ENCODE data around the gene ILF3. TPM values are rescaled to one million over a fixed set of nuclear protein-coding genes. Genes with fewer than 3 reads are reported as not detected.
A peak's percentile ranks its signal among the peaks of the same experiment; 100 is the strongest.

ILF3 gene
- total RNA-seq, 2 experiments from 2014 or later, result 407 to 408 TPM

GRCh38 chr19:10643172-10643967 is 10.8 kb upstream of the ILF3 start:
- Mint-ChIP-seq H3K4me1 (ENCODE audit: low read depth) (peaks cover 41% of the 10 kb centered on the region), H3K9me3 (ENCODE audit: insufficient read depth) (no peaks in the 10 kb centered on the region), H3K27me3 (ENCODE audit: low read depth) (no peaks in the 10 kb centered on the region), H3K27ac (peak overlapping the region; percentile 89), H3K4me3 (peak overlapping the region; percentile 53), H3K36me3 (ENCODE audit: low read depth) (peaks cover 36% of the 10 kb centered on the region)
- ChIA-PET CTCF (interaction anchor here (0.6 to 13.9 kb wide), 27 partner anchors 9 to 238 kb away, joined by 3 to 421 read pairs (median 7); partner anchors contain the start of genes KRI1 and QTRT1), POLR2A (interaction anchor here (0.6 to 2.8 kb wide), 11 partner anchors 9 to 77 kb away, joined by 3 to 25 read pairs (median 4); partner anchors contain the start of genes KRI1 and QTRT1)
- peak; percentile 63 for DNase-seq
- peak; percentile 55 for ATAC-seq

- H3K4me1 Mint-ChIP-seq (ENCODE audit: low read depth), result peaks cover 41% of the 10 kb centered on the region
- H3K27ac Mint-ChIP-seq, result peak overlapping the region; percentile 89
Observed at GRCh38 chr19:10643968-10644259, 10.2 kb upstream of the ILF3 start.

GRCh38 chr19:10644260-10645007 is 9.7 kb upstream of the ILF3 start:
- Mint-ChIP-seq H3K27me3 (ENCODE audit: low read depth) (no peaks in the 10 kb centered on the region), H3K9me3 (ENCODE audit: insufficient read depth) (no peaks in the 10 kb centered on the region), H3K27ac (peak overlapping the region; percentile 89), H3K4me3 (no peak overlapping the region), H3K4me1 (ENCODE audit: low read depth) (peaks cover 37% of the 10 kb centered on the region), H3K36me3 (ENCODE audit: low read depth) (peaks cover 32% of the 10 kb centered on the region)
- DNase-seq (peak; percentile 90), ATAC-seq (peak; percentile 90)
- ChIA-PET POLR2A (interaction anchor here (0.7 to 2.8 kb wide), 9 partner anchors 9 to 78 kb away, joined by 3 to 25 read pairs (median 4); partner anchors contain the start of gene KRI1), CTCF (interaction anchor here (0.5 to 13.9 kb wide), 37 partner anchors 8 to 241 kb away, joined by 3 to 421 read pairs (median 5); partner anchors contain the start of genes CDC37, KRI1 and QTRT1)

More at GRCh38 chr19:10643968-10644259, 10.2 kb upstream of the ILF3 start:
- H3K27me3 Mint-ChIP-seq (ENCODE audit: low read depth), result no peaks in the 10 kb centered on the region
- no peak for ATAC-seq
- DNase-seq, result no peak
- peaks cover 36% of the 10 kb centered on the region for H3K36me3 Mint-ChIP-seq (ENCODE audit: low read depth)
- ChIA-PET POLR2A (interaction anchor here (0.6 to 2.8 kb wide), 11 partner anchors 9 to 78 kb away, joined by 3 to 25 read pairs (median 4); partner anchors contain the start of genes KRI1 and QTRT1), CTCF (interaction anchor here (0.6 to 13.9 kb wide), 32 partner anchors 9 to 239 kb away, joined by 3 to 421 read pairs (median 5); partner anchors contain the start of genes KRI1 and QTRT1)
- no peak overlapping the region for H3K4me3 Mint-ChIP-seq
- H3K9me3 Mint-ChIP-seq (ENCODE audit: insufficient read depth), result no peaks in the 10 kb centered on the region

- ChIA-PET POLR2A (interaction anchor here (0.5 to 1.0 kb wide), 3 partner anchors 61 to 90 kb away, joined by 3 read pairs; no protein-coding TSS in a partner anchor), CTCF (interaction anchor here (0.8 to 13.9 kb wide), 8 partner anchors 43 to 138 kb away, joined by 3 to 421 read pairs (median 15); partner anchors contain the start of gene QTRT1)
- Mint-ChIP-seq H3K9me3 (ENCODE audit: insufficient read depth) (no peaks in the 10 kb centered on the region), H3K27me3 (ENCODE audit: low read depth) (no peaks in the 10 kb centered on the region), H3K36me3 (ENCODE audit: low read depth) (peaks cover 29% of the 10 kb centered on the region), H3K4me1 (ENCODE audit: low read depth) (peaks cover 31% of the 10 kb centered on the region), H3K4me3 (no peak overlapping the region), H3K27ac (no peak overlapping the region)
- DNase-seq (no peak), ATAC-seq (no peak)
Observed at GRCh38 chr19:10646456-10647159, 7.5 kb upstream of the ILF3 start.

- H3K9me3 Mint-ChIP-seq (ENCODE audit: insufficient read depth), result no peaks in the 10 kb centered on the region
- POLR2A ChIA-PET, result no interaction called here
- H3K27me3 Mint-ChIP-seq (ENCODE audit: low read depth), result no peaks in the 10 kb centered on the region
- CTCF ChIA-PET, result interaction anchor here (1.2 to 13.9 kb wide), 2 partner anchors 66 to 107 kb away, joined by 3 to 421 read pairs; no protein-coding TSS in a partner anchor
- H3K4me1 Mint-ChIP-seq (ENCODE audit: low read depth), result peaks cover 26% of the 10 kb centered on the region
- no peak overlapping the region for H3K27ac Mint-ChIP-seq
- ATAC-seq (no peak), DNase-seq (no peak)
- H3K36me3 Mint-ChIP-seq (ENCODE audit: low read depth), result peaks cover 26% of the 10 kb centered on the region
- H3K4me3 Mint-ChIP-seq, result no peak overlapping the region
Observed at GRCh38 chr19:10648360-10648759, 5.8 kb upstream of the ILF3 start.

GRCh38 chr19:10651851-10652250 is 2.3 kb upstream of the ILF3 start:
- H3K27me3 Mint-ChIP-seq (ENCODE audit: low read depth), result no peaks in the 10 kb centered on the region
- peak overlapping the region; percentile 61 for H3K27ac Mint-ChIP-seq
- DNase-seq (no peak), ATAC-seq (no peak)
- H3K4me3 Mint-ChIP-seq, result peak overlapping the region; percentile 54
- H3K4me1 Mint-ChIP-seq (ENCODE audit: low read depth), result peaks cover 28% of the 10 kb centered on the region
- H3K9me3 Mint-ChIP-seq (ENCODE audit: insufficient read depth), result no peaks in the 10 kb centered on the region
- POLR2A ChIA-PET, result interaction anchor here (0.5 to 1.9 kb wide), 2 partner anchors 48 to 70 kb away, joined by 3 to 8 read pairs; no protein-coding TSS in a partner anchor
- H3K36me3 Mint-ChIP-seq (ENCODE audit: low read depth), result peaks cover 32% of the 10 kb centered on the region
- CTCF ChIA-PET, result interaction anchor here (0.8 to 13.9 kb wide), 5 partner anchors 48 to 263 kb away, joined by 3 to 421 read pairs (median 4); no protein-coding TSS in a partner anchor

- no peak for ATAC-seq
- peak overlapping the region; percentile 94 for H3K27ac Mint-ChIP-seq
- H3K36me3 Mint-ChIP-seq (ENCODE audit: low read depth), result peaks cover 39% of the 10 kb centered on the region
- POLR2A ChIA-PET, result interaction anchor here (0.9 to 1.9 kb wide), 7 partner anchors 9 to 102 kb away, joined by 3 to 13 read pairs (median 4); no protein-coding TSS in a partner anchor
- H3K4me1 Mint-ChIP-seq (ENCODE audit: low read depth), result peaks cover 35% of the 10 kb centered on the region
- H3K27me3 Mint-ChIP-seq (ENCODE audit: low read depth), result no peaks in the 10 kb centered on the region
- peak overlapping the region; percentile 84 for H3K4me3 Mint-ChIP-seq
- H3K9me3 Mint-ChIP-seq (ENCODE audit: insufficient read depth), result no peaks in the 10 kb centered on the region
- DNase-seq, result no peak
- CTCF ChIA-PET, result interaction anchor here (1.0 to 13.9 kb wide), 7 partner anchors 9 to 170 kb away, joined by 3 to 421 read pairs (median 4); partner anchors contain the start of gene QTRT1
Observed at GRCh38 chr19:10653482-10653731, 739 bp upstream of the ILF3 start.

- peak; percentile 26 for ATAC-seq
- Mint-ChIP-seq H3K9me3 (ENCODE audit: insufficient read depth) (no peaks in the 10 kb centered on the region), H3K27me3 (ENCODE audit: low read depth) (no peaks in the 10 kb centered on the region), H3K4me1 (ENCODE audit: low read depth) (peaks cover 43% of the 10 kb centered on the region), H3K36me3 (ENCODE audit: low read depth) (peaks cover 41% of the 10 kb centered on the region), H3K4me3 (peak overlapping the region; percentile 84), H3K27ac (peak overlapping the region; percentile 94)
- POLR2A ChIA-PET, result interaction anchor here (1.6 kb wide), 1 partner anchor 87 kb away, joined by 5 read pairs; no protein-coding TSS in a partner anchor
- CTCF ChIA-PET, result interaction anchor here (1.5 to 2.3 kb wide), 3 partner anchors 11 to 73 kb away, joined by 5 to 13 read pairs (median 11); no protein-coding TSS in a partner anchor
- peak; percentile 72 for DNase-seq
Observed at GRCh38 chr19:10654610-10655456, 687 bp downstream of the ILF3 start.

- Mint-ChIP-seq H3K4me1 (ENCODE audit: low read depth) (peaks cover 49% of the 10 kb centered on the region), H3K36me3 (ENCODE audit: low read depth) (peaks cover 48% of the 10 kb centered on the region), H3K4me3 (peak overlapping the region; percentile 84), H3K27ac (peak overlapping the region; percentile 92), H3K27me3 (ENCODE audit: low read depth) (no peaks in the 10 kb centered on the region), H3K9me3 (ENCODE audit: insufficient read depth) (no peaks in the 10 kb centered on the region)
- DNase-seq (no peak), ATAC-seq (no peak)
- POLR2A ChIA-PET, result interaction anchor here (1.0 to 1.6 kb wide), 3 partner anchors 40 to 88 kb away, joined by 3 to 5 read pairs (median 5); partner anchors contain the start of gene QTRT1
- CTCF ChIA-PET, result interaction anchor here (0.8 to 2.3 kb wide), 5 partner anchors 11 to 74 kb away, joined by 3 to 13 read pairs (median 5); no protein-coding TSS in a partner anchor
Observed at GRCh38 chr19:10655457-10656312, 1.5 kb downstream of the ILF3 start.
